Left lobe of liver (tissue), 2 donors: Measurements from ENCODE around the gene TMEM86A. TPM values are rescaled to one million over a fixed set of nuclear protein-coding genes. Genes with fewer than 3 reads are reported as not detected.

ENCODE experiments used
- ATAC-seq: fragments of 200-7000 bp; cut with Tn5 transposase; one replicate; pipeline ENCODE4 v1.9.1; 2020; ENCODE audit warnings: mild to moderate bottlenecking, moderate library complexity
- DNase-seq: peaks from one replicate; pipeline ENCODE4 v3.0.0-alpha.2; 2020; ENCODE audit warnings: low spot score
- total RNA-seq: library from RNA; stranded (reverse); gene quantifications from one replicate; pipeline ENCODE4 v1.2.1, GENCODE V29; 2021
- donor health status: DM: no; HTN: no; CAD: no; lungs with moderate emphysema.
- donor health status: DM: no; HTN: yes; CAD: no.

The TMEM86A gene
- total RNA-seq, 1 donor from 2014 or later: 5.3 TPM

DNA sequence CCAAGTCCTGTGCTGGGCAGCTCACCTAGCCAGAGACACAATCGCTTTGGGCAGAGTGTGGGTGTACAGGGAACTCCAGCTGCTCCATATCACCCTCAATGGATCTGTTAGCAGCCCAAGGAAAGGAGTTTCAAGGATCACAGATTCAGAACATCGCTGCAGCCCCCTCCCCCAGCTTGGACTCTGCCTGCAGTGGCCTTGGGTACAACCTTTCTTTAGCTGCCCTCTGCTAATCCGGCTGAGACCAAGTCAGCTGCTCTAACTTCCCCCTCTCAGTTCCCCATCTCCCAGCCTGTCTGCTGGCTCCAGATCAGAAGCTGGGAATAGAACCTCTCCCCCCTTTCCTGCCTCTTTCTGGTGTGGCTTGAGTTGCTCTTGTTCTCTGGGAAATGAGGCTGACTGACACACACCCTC lies 1.3 kb downstream of the TMEM86A start:
- DNase-seq: no peak

DNA sequence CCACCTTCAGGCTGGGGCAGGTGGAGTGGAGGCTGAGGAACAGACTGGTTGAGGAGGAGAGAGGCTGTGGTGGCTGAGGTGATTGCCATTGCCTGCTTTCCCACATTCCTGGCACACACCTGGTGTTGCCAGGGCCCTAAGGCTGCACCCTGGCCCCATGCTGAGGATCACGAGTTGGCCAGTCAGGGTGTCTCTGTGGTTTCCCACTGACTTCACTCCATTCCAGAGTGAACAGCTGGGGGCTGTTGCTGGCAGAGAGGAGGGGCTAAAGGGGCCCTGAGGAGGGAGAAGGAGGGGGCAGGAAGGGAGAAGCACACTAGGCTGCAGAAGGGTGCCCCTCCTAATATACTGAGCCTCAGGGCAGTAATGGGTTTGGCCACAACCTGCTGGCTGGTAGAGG lies 1.8 kb downstream of the TMEM86A start:
- no peak for ATAC-seq
- DNase-seq: no peak

More for the DNA sequence above, 1.3 kb downstream of the TMEM86A start:
- ATAC-seq: no peak

DNA sequence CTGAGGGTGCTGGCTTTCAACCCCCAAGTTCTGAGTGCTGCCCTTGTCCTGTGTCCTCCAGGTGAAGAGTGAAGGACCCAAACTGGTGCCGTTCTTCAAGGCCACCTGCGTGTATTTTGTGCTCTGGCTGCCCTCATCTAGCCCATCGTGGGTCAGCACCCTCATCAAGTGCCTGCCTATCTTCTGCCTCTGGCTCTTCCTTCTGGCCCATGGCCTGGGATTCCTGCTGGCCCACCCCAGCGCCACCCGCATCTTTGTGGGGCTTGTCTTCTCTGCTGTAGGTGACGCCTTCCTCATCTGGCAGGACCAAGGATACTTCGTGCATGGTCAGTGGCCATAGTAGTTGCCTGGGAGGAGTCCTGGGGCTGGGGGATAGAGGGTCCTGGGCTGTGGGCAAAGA lies 2.3 kb downstream of the TMEM86A start:
- ATAC-seq (no peak), DNase-seq (no peak)

DNA sequence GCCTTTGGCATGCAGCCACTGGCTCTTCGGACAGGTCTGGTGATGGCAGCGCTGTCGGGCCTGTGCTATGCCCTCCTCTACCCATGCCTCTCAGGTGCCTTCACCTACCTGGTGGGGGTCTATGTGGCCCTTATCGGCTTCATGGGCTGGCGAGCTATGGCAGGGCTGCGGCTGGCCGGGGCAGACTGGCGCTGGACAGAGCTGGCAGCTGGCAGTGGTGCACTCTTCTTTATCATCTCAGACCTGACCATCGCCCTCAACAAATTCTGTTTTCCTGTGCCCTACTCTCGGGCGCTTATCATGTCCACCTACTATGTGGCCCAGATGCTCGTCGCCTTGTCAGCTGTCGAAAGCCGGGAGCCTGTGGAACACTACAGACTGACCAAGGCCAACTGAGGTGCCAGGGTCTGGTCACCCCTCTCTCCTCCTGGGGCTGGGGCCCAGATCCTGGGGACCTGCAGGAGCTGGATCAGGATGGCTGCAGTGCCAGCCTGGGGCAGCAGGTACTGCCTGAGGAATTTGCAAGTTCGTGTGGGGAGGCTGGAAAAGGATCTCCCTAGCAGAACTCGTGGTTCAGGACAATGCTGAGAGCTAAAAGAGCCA lies 3.1 kb downstream of the TMEM86A start:
- ATAC-seq (no peak), DNase-seq (no peak)

DNA sequence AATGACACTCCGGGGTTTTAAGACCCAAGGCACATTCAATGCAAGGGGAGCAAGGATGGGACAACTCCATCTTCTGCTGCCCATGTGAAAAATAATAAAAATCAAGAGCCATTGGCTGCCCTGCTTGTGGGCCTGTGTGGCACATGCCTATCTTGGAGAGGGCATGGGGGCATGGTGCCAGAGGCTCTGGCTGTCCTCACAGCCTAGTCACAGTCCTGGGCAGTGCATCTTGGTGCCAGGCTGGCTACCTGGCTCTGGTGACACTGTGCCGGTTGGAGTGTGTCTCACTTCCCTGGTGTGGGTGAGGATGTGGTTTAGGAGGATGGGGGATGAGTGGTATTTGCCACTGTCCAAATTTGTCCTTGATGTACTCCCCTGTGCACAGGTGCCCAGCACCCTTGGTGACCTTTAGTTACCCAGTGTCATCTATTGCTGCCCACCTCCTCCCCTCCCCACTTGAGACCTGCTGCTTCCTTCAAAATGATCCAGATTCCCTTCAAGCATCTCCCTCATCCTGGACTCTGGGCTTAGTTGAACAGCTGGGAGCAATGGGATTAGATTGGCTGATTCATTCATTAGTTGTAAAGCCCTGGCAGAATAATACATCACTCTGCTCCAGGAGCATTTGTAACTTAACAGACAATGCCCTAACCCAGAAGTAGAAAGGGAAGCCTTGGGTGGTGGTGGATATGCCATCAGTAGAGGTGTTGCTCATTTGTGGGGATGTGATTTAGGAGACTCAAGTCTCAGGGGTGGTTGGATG lies 4.6 kb downstream of the TMEM86A start:
- no peak for DNase-seq
- ATAC-seq: no peak

DNA sequence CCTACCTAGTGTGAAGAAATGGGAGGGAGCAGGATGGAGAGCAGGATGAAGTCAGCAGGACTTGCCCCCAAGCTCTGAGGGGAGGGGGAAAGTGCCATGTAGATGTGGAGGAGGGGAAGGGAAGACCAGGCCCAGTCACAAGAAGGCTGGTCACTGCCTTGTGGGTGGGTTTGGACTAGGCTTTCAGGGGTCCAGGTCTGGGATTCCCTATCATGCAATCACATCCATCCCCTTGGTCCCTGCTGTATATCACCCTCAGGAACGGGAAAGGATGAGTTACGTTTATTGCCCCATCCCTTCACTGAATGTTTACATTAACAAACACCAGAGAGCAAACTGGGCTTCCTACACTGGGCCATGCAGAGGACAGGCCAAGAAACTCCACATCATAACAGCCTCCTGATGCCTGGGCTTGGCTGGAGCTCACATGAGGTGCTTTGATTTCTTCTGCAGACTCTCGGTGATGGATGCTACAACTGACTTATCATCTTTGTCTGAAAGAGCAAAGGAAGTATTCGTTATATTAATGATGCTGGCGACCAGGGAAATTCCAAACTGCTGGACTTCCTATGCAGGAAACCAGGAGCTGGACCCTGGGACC lies 5.6 kb downstream of the TMEM86A start:
- no peak for ATAC-seq
- no peak for DNase-seq

DNA sequence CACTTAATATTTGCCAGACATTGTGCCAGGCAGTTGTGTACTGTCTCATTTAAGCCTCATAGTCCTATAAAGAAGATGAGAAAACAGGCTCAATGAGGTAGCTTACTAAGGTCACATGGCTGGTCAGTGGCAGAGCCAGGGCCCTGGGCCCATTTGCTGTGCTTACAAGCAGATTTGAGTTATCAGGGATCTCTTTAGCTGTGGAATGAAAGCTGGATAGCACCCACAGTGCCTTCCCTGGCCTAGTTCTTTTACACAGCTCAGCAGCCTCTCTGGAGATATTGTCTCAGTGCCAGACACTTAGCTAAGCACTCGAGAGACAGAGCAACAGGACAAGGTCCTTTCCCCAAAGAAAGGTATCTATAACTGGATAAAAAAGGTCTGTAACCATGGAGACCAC lies 6.1 kb downstream of the TMEM86A start:
- DNase-seq (no peak), ATAC-seq (no peak)

DNA sequence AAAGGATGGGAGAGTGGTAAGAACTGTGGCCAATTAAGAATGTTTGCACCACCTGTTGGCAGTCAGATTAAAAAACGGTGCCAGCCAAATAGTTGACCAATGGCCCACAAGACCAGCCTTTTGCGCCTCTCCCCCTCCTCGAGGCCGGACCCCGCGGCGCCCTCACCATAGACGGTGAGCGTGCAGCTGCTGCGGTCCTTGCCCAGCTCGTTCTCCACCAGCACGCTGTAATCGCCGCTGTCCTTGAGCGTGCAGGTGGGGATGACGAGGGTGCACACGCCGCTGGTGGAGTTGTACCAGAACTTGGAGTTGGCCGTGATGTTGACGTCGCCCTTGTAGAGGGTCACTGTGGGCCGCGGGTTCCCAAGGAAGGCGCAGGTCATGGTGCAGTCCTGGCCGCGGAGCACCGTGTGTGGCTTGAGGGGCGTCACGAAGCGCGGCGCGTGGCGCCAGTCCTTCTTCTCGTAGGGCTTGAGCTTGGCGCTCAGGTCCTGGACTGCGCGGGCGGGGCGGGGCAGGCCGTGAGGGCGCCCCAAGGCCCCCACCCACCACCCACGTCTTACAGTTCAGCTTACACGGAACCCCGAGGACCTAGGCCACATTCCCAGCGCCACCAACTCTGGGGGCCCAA lies 7.2 kb downstream of the TMEM86A start:
- DNase-seq: no peak
- ATAC-seq: peak; percentile 51

DNA sequence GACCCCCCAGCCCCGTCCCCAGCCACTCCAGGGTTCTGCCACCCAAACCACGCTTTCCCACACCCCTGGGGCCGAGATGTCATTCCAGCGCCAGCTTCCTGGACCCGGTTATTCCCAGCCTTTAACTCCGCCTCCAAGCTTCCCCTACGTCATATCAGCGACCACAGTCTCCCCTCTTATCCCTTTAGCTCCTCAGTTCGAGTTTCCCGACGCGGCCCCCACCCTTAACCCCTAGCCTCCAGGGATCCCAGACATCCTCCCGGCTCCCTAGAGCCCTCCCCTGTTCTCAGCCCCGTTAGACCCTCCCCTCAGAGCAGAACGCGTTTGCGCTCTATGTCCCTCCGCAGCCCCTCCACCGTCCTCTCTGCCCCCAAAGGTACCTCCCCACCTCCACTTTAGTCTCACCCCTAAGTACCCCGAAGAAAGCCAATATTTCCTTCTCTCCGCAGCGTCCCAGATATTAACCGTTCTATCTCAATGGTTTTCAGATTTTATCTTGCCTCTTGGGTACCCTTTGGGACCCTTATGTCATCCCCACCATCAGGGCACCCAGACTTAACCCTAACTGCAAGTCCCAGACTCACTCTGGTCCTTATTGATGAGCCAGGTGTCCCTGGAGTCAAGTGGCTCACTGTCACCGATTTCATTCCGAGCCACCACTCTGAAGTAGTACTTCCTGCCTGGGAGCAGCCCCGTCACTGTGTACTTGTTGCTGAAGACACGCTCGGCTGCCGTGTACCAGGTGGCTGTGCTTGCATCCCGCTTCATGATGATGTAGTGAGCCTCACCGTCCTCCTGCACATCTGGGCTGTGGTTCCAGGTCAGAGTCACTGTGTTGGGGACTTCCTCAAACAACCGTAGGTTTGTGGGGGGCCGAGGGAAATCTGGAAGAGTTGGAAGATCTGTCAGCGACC lies 8.0 kb downstream of the TMEM86A start:
- ATAC-seq: peak; percentile 68
- DNase-seq: no peak

DNA sequence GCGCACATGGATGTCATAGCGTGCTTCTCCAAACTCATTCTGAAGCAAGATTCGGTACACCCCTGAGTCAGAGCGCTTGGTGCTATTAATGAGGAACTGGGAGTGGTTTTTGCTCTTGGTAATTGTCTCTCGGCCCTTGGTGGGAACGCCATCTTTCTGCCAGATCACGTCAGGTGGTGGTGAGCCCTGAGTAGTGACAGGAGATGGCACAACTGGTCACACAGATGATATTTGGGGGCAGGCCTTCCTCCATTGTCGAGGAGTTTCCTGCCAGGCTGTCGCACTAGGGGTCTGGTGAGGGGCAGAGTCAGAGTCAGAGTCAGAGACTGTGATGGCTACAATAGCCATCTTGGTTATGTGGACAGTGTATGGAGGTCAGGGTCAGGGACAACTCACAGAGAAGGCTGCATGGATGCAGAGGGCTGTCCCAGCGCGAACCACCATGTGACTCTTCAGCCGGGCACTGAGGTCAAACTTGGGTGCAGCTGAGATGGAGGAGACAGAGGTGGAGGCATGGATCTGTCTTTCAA lies 9.3 kb downstream of the TMEM86A start:
- DNase-seq: no peak
- ATAC-seq: no peak

DNA sequence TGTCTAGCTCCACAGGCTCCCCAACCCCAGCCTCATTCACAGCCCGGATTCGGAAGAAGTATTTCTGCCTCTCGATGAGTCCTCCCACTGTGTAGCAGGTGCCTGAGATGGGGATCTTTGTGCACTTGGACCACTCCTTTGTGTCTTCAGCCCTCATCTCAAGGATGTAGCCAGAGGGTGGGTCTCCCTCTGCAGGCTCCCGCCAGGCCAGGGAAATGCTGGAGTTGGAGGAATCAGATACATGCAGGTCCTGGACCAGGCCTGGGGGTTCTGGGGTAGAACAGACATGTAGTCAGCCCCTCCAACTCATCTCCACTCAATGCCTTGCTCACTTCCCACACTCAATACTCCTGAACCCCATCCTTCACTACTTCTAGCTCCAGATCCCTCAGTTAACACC lies 10.8 kb downstream of the TMEM86A start:
- ATAC-seq (no peak), DNase-seq (no peak)

DNA sequence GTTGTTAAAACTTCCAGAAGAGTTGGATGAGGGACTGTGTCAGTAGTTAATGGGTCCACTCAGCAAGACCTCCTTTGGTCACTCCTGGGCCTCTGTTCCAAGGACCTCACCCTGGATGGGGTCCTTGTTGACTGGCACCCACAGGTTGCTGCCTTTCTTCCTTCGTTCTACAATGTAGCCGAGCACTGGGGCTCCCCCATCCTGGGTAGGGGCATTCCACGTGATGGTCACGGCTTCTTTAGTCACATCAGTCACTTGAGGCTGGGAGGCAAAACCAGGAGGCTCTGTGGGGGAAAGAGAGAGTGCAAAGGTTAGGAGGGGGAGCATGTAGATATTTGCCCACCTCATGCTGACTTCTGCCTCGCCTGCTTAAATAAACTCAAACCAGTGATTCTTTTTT lies 12.0 kb downstream of the TMEM86A start:
- no peak for DNase-seq
- no peak for ATAC-seq

DNA sequence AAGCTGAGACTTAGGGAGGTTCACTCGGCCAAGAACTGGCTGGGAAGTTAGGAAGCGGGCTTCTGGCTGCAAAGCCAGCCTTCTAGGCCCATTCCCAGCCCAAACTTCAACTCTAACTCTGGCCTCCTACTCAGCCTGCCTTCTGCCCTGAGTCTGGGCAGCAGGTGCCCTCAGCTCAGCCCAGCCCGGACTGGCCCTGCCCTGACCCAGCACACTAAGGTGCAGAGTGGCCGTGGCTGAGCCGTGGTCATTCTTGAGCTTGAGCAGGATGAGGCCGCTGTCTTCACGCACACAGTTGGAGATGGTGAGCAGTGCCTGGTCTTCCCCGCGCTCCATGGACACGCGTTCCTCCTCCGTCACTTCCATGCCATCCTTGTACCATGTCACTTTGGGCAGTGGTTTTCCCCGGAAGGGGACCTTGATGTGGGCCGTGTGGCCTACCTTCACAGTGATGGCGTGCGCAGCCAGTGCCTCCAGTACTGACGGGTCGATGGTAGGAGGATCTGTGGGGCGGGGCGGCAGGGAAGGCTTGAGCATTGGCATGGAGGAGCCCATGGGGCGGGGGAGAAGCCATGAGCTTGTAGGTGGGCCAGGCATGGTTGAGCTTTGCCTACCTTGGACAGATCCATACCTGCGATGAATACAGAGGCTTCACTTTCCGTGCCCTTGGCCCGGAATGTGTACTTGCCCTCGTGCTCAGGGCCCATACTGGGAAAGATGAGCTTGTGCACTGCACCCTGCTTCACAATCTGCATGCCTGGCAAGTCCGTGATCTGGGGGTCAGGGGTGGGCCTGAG lies 15.3 kb downstream of the TMEM86A start:
- ATAC-seq (no peak), DNase-seq (no peak)

DNA sequence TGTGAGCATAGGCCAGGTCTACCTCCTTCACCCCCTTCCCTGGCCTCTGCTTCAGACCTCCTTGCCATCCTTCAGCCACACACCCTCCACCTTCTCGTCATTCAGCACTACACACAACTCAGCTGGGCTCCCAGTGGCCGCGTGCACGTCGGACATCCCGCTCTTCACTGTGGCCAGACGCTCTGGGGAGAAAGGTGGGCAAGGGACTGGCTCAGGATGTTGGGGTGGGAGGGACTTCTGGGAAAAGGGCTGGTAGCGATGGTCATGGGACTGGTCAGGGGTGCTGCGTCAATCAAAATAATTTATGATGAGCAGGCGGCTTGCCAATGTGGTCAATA lies 15.8 kb downstream of the TMEM86A start:
- ATAC-seq (no peak), DNase-seq (no peak)

DNA sequence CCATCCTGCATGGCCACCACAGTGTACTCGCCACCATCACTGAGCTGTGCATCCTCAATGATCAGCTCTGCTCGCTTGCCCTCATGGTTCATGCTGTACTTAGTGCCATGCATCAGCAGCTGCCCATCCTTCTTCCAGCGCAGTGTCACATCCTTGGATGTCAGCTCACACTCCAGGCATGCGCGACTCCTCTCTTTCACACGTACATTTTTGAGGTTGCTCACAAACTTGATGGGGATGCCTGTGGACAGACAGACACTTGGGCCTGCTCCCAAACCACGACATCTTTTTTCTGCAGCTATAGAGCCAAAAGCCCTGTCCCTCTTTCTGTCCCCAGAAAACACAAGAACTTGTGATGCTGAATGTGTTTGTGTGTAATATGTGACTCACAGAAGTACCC lies 16.9 kb downstream of the TMEM86A start:
- DNase-seq (no peak), ATAC-seq (no peak)

DNA sequence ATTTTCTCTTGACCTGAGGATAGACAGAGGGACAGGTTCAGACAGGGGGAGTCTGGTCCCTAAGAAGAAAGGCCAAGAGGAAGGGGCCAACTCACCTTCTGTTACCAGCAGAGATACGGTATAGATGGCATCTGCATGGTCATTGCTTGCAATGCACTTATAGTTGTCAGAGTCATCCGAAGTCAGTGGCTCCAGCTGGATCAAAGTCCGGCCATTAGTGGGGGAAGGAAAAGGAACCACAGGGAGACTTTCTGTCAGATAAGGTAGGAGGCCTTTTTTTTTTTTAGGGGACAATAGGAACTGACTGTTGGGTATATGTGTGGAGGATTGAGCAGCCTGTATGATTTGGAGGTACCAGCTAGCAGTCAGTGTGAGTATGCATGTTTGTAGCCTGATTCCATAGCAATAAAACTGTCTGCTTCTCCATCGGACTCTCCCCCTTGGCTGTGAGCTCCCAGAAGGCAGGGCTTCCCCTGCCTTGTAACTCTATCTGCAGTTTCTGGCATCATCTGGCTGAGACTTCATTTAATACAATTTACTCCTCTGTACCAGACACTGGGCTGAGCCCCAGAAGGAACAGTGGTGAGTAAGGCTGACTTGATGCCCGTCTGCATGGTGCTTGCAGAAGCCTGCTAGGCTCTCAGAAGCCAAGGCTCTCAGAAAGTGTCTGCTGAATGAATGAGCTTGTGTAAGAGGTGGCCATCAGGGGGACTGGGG lies 21.7 kb downstream of the TMEM86A start:
- DNase-seq: no peak
- ATAC-seq: no peak

DNA sequence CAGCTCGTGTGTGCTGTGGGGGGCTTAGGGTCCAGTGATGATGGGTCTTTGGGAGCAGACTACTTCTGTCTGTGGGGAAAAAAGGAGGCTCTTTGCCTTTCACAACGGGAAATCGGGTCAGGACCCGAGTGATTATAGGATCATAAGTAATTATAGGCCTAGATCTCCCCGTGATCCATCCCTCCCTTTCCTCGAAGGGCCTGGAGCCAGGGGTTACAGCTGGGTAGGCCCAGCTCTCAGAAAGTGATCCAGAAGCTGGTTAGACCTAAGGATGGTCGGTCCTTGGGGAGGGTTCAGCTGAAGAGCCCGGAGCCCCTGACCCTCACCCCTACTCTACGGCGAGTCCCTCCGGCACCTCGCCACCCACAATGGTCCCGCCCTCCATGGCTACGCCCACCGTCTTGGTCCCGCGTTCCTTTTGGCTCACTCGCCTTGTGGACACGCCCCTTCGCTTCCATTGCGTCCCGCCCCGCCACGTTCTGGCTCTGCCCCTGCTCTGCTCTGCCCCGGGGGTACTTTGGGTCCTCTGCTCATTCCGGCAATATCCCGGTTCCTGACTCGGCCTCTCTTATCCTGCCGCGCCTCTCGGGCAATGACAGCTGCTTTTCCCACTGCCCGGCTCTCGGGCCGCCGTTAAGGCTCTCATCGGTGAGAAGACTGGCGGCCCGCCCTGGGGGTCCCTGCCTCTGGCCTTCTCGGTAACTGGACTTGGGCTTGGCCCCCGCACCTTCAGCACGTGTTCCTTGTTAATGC lies 22.4 kb downstream of the TMEM86A start:
- ATAC-seq (peak; percentile 78), DNase-seq (peak; percentile 60)

DNA sequence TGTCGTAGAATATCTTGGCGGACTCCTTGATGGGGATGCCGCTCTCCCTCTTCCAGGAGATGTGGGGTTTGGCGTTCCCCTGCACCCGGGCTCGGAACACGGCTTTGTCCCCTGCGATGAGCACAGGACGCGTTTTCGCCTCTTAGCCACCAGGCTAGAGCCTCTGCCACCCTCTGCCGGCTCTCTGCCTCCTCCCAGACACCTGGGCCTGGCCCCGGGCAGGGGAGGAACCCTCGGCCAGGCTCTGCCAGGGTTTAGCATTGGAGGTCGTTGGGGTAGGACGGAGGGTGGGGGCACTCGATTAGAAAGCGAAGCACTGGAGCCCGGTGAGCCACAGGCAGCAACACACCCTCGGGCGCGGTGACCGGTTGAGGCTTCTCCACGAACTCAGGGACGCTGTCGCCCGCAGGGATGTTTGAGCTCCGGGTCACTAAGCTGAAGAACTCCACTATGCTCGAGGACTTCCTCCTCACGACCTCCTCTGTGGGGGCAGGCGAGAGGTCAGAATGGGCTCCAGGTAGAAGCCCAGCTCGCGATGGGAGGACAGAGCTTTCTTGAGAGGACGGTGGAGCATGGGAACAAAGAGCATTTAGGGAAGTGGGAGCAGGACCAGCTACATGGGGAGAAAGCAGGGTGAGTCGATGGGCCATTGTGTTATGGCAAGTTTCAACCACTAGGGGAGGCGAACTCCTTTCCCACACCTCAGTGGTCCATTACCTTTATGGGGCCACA lies 23.1 kb downstream of the TMEM86A start:
- ATAC-seq (peak; percentile 84), DNase-seq (no peak)
